OCI-LY3 (cell line): ENCODE data around the gene LMAN2L.

Experiments used
- EZH2phosphoT487 ChIP-seq: fragments of 200-600 bp; shearing (Covaris generic); IDR thresholded peaks from 2 replicates; pipeline ENCODE4 v1.6.1; 2018; ENCODE audit warnings: antibody characterized with exemption, mixed run types, low read depth
- TF ChIP-seq, protein P1 (sequence below): fragments of 200-600, 300-600 bp; sonication (generic); IDR thresholded peaks from 2 replicates; pipeline ENCODE4 v1.5.1; 2014; ENCODE audit warnings: antibody characterized with exemption, low read length, low read depth

DNA sequence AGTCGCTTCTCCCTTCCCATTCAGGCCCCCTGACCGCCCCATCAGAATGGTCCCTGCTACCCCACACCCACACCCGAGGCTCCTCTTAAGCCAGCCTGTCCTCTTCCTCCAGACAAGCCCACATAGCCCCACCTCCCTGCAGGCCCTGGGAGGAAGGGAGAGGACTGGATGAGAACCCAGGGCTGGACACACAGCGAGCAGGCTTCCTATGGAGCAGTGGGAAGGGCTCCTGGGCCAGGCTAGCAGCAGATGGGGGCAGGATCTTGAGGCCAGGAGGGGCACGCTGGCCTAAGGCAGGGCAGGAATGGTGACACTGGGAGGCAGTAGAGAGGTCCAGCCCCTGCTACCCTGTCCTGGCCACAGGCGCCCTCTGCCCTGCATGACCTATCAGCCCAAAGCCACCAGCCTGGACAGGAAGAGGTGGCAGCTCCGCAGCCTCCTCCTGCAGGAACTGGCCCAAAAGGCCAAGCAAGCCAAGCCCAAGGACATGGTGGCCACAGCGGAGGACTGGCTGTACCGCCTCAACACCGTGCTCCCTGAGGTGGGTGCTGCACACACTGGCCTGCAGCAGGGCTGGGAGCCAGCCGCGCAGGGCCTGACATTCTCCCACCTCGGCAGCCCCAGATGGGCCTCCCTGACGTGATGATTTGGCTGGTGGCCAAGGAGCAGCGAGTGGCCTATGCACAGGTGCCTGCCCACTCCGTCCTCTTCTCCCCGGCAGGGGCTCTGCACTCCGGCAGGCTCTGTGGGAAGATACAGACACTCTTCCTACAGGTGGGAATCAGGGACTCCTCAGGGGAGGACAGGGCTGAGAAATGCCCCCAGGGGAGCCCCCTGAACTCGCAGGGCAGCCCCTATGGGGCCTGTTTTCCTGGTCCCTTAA, 54.0 kb downstream of the LMAN2L start:
- TF ChIP-seq, protein P1, sequence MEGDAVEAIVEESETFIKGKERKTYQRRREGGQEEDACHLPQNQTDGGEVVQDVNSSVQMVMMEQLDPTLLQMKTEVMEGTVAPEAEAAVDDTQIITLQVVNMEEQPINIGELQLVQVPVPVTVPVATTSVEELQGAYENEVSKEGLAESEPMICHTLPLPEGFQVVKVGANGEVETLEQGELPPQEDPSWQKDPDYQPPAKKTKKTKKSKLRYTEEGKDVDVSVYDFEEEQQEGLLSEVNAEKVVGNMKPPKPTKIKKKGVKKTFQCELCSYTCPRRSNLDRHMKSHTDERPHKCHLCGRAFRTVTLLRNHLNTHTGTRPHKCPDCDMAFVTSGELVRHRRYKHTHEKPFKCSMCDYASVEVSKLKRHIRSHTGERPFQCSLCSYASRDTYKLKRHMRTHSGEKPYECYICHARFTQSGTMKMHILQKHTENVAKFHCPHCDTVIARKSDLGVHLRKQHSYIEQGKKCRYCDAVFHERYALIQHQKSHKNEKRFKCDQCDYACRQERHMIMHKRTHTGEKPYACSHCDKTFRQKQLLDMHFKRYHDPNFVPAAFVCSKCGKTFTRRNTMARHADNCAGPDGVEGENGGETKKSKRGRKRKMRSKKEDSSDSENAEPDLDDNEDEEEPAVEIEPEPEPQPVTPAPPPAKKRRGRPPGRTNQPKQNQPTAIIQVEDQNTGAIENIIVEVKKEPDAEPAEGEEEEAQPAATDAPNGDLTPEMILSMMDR, result no peak
- TF ChIP-seq EZH2phosphoT487, result no peak
